Measurements from ENCODE around the gene PCDHA7. TPM values are rescaled to one million over a fixed set of nuclear protein-coding genes. Genes with fewer than 3 reads are reported as not detected.
A peak's percentile ranks its signal among the peaks of the same experiment; 100 is the strongest.

Gene PCDHA7
- total RNA-seq, 1 donor from 2014 or later: 2.5 TPM

DNA sequence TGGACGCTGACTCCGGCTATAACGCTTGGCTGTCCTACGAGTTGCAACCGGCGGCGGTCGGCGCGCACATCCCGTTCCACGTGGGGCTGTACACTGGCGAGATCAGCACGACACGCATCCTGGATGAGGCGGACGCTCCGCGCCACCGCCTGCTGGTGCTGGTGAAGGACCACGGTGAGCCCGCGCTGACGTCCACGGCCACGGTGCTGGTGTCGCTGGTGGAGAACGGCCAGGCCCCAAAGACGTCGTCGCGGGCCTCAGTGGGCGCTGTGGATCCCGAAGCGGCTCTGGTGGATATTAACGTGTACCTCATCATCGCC, 43.2 kb downstream of the PCDHA7 start:
- Mint-ChIP-seq H3K27me3 (no peaks in the 10 kb centered on the region), H3K27ac (no peak overlapping the region), H3K4me3 (no peak overlapping the region), H3K4me1 (ENCODE audit: unreplicated experiment) (no peaks in the 10 kb centered on the region), H3K36me3 (peaks cover 53% of the 10 kb centered on the region), H3K9me3 (peaks cover 23% of the 10 kb centered on the region)
- TF ChIP-seq, protein P1, sequence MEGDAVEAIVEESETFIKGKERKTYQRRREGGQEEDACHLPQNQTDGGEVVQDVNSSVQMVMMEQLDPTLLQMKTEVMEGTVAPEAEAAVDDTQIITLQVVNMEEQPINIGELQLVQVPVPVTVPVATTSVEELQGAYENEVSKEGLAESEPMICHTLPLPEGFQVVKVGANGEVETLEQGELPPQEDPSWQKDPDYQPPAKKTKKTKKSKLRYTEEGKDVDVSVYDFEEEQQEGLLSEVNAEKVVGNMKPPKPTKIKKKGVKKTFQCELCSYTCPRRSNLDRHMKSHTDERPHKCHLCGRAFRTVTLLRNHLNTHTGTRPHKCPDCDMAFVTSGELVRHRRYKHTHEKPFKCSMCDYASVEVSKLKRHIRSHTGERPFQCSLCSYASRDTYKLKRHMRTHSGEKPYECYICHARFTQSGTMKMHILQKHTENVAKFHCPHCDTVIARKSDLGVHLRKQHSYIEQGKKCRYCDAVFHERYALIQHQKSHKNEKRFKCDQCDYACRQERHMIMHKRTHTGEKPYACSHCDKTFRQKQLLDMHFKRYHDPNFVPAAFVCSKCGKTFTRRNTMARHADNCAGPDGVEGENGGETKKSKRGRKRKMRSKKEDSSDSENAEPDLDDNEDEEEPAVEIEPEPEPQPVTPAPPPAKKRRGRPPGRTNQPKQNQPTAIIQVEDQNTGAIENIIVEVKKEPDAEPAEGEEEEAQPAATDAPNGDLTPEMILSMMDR (conservative IDR thresholded peaks at IDR 0.05): no peak
- DNase-seq (ENCODE audit: extremely low spot score, unreplicated experiment): peak; percentile 72

DNA sequence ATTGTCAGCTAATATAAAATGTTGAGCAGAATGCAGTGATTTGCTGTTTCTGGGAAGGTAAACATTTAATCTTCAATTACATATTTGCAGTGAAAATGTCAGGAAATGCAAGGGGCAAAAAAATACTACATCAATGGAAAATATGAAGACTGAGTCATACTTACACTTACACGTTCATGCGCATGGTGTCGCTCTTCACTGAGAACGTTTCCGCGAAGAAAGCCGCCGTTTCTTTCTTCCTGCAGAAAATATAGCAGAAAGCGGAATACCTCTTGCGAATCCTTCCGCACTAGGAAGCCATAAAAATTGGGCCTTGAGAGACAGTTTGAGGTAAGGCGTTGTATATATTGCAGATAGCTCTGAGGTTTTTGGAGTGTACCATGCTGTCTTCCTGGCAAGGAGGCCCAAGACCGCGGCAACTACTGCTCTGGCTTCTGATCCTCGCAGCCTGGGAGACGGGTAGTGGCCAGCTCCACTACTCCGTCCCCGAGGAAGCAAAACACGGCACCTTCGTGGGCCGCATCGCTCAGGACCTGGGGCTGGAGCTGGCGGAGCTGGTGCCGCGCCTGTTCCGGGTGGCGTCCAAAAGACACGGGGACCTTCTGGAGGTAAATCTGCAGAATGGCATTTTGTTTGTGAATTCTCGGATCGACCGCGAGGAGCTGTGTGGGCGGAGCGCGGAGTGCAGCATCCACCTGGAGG, 48.0 kb downstream of the PCDHA7 start, which contains the start of gene PCDHA13:
Gene PCDHA13 (plus strand): TSS at position 236 of the 702 bp plus-strand sequence. CDS start 145 bp downstream, at position 381.
- H3K4me3 Mint-ChIP-seq: no peak within 1 kb of the TSS
- peaks cover 42% of the 10 kb centered on the region for H3K36me3 Mint-ChIP-seq
- H3K4me1 Mint-ChIP-seq (ENCODE audit: unreplicated experiment): no peaks in the 10 kb centered on the region
- DNase-seq (ENCODE audit: extremely low spot score, unreplicated experiment): no peak
- peaks cover 30% of the 10 kb centered on the region for H3K9me3 Mint-ChIP-seq
- no peaks in the 10 kb centered on the region for H3K27me3 Mint-ChIP-seq
- TF ChIP-seq, protein P1 (conservative IDR thresholded peaks at IDR 0.05): no peak
- peak within 1 kb of the TSS; percentile 6 for H3K27ac Mint-ChIP-seq

DNA sequence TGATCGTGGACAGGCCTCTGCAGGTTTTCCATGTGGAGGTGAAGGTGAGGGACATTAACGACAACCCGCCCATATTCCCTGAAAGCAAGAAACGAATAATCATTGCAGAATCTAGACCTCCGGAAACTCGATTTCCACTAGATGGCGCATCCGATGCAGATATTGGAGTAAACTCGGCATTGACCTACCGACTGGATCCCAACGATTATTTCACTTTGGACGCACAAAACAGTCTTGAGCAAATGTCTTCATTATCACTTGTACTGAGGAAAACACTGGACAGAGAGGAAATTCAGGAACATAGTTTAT, 48.5 kb downstream of the PCDHA7 start:
- TF ChIP-seq, protein P1 (conservative IDR thresholded peaks at IDR 0.05): no peak
- Mint-ChIP-seq H3K4me1 (ENCODE audit: unreplicated experiment) (no peaks in the 10 kb centered on the region), H3K9me3 (peaks cover 33% of the 10 kb centered on the region), H3K4me3 (no peak overlapping the region), H3K36me3 (peaks cover 46% of the 10 kb centered on the region), H3K27ac (peak overlapping the region; percentile 6), H3K27me3 (no peaks in the 10 kb centered on the region)
- no peak for DNase-seq (ENCODE audit: extremely low spot score, unreplicated experiment)

DNA sequence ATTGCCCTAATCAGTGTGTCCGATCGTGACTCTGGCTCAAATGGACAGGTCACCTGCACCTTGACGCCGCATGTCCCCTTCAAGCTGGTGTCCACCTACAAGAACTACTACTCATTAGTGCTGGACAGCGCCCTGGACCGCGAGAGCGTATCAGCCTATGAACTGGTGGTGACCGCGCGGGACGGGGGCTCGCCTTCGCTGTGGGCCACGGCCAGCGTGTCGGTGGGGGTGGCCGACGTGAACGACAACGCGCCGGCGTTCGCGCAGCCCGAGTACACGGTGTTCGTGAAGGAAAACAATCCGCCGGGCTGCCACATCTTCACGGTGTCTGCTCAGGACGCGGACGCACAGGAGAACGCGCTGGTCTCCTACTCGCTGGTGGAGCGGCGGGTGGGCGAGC, 49.3 kb downstream of the PCDHA7 start:
- H3K4me1 Mint-ChIP-seq (ENCODE audit: unreplicated experiment): no peaks in the 10 kb centered on the region
- peaks cover 34% of the 10 kb centered on the region for H3K9me3 Mint-ChIP-seq
- TF ChIP-seq, protein P1 (conservative IDR thresholded peaks at IDR 0.05): no peak
- H3K4me3 Mint-ChIP-seq: no peak overlapping the region
- peaks cover 47% of the 10 kb centered on the region for H3K36me3 Mint-ChIP-seq
- H3K27ac Mint-ChIP-seq: no peak overlapping the region
- no peak for DNase-seq (ENCODE audit: extremely low spot score, unreplicated experiment)
- H3K27me3 Mint-ChIP-seq: no peaks in the 10 kb centered on the region

DNA sequence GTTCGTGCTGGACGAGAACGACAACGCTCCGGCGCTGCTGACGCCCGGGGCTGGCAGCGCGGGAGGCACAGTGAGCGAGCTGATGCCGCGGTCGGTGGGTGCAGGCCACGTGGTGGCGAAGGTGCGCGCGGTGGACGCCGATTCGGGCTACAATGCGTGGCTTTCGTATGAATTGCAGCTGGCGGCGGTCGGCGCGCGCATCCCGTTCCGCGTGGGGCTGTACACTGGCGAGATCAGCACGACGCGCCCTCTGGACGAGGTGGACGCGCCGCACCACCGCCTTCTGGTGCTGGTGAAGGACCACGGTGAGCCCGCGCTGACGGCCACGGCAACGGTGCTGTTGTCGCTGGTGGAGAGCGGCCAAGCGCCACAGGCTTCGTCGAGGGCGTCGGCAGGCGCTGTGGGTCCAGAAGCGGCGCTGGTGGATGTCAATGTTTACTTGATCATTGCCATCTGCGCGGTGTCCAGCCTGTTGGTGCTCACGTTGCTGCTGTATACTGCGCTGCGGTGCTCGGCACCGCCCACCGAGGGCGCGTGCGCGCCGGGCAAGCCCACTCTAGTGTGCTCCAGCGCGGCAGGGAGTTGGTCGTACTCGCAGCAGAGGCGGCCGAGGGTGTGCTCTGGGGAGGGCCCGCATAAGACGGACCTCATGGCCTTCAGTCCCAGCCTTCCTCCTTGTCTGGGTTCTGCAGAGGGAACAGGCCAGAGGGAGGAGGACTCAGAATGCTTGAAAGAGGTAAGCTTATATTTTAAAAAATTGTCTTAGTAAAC, 50.0 kb downstream of the PCDHA7 start:
- Mint-ChIP-seq H3K4me1 (ENCODE audit: unreplicated experiment) (no peaks in the 10 kb centered on the region), H3K4me3 (no peak overlapping the region), H3K36me3 (peaks cover 42% of the 10 kb centered on the region), H3K27ac (no peak overlapping the region), H3K9me3 (peaks cover 29% of the 10 kb centered on the region), H3K27me3 (no peaks in the 10 kb centered on the region)
- TF ChIP-seq, protein P1 (conservative IDR thresholded peaks at IDR 0.05): no peak
- no peak for DNase-seq (ENCODE audit: extremely low spot score, unreplicated experiment)

Other genes with a start within 250 kb of the PCDHA7 start
- 0.17 TPM in 1 of 2 replicates, not detected in the other for gene CD14, start 201.1 kb upstream of the PCDHA7 start, total RNA-seq (ENCODE audit: low replicate concordance)
- gene TMCO6, start 194.8 kb upstream of the PCDHA7 start, total RNA-seq (ENCODE audit: low replicate concordance): 26.2 and 29.4 TPM in 2 replicates
- 65.0 and 66.4 TPM in 2 replicates for gene NDUFA2, start 186.6 kb upstream of the PCDHA7 start, total RNA-seq (ENCODE audit: low replicate concordance)
- gene IK, start 186.4 kb upstream of the PCDHA7 start, total RNA-seq (ENCODE audit: low replicate concordance): 81.9 and 100 TPM in 2 replicates
- gene WDR55, start 169.4 kb upstream of the PCDHA7 start, total RNA-seq (ENCODE audit: low replicate concordance): 29.4 and 32.4 TPM in 2 replicates
- 1.6 and 2.6 TPM in 2 replicates for gene DND1, start 160.7 kb upstream of the PCDHA7 start, total RNA-seq (ENCODE audit: low replicate concordance)
- 55.3 and 67.7 TPM in 2 replicates for gene HARS1, start 142.9 kb upstream of the PCDHA7 start, total RNA-seq (ENCODE audit: low replicate concordance)
- gene HARS2, start 142.8 kb upstream of the PCDHA7 start, total RNA-seq (ENCODE audit: low replicate concordance): 35.3 and 39.3 TPM in 2 replicates
- 57.4 and 59.0 TPM in 2 replicates for gene ZMAT2, start 133.8 kb upstream of the PCDHA7 start, total RNA-seq (ENCODE audit: low replicate concordance)
- gene PCDHA1, start 48.1 kb upstream of the PCDHA7 start, total RNA-seq (ENCODE audit: low replicate concordance): 0.45 TPM in 1 of 2 replicates, not detected in the other
- gene PCDHA2, start 39.4 kb upstream of the PCDHA7 start, total RNA-seq (ENCODE audit: low replicate concordance): 1.0 and 3.3 TPM in 2 replicates
- 0.24 and 2.6 TPM in 2 replicates for gene PCDHA3, start 33.2 kb upstream of the PCDHA7 start, total RNA-seq (ENCODE audit: low replicate concordance)
- gene PCDHA4, start 27.2 kb upstream of the PCDHA7 start, total RNA-seq (ENCODE audit: low replicate concordance): 10.7 and 17.7 TPM in 2 replicates
- 0.97 and 2.1 TPM in 2 replicates for gene PCDHA5, start 12.7 kb upstream of the PCDHA7 start, total RNA-seq (ENCODE audit: low replicate concordance)
- 9.3 and 9.6 TPM in 2 replicates for gene PCDHA6, start 6.3 kb upstream of the PCDHA7 start, total RNA-seq (ENCODE audit: low replicate concordance)
- 2.9 TPM in 2 replicates for gene PCDHA8, start 6.9 kb downstream of the PCDHA7 start, total RNA-seq (ENCODE audit: low replicate concordance)
- 1.5 and 2.5 TPM in 2 replicates for gene PCDHA9, start 14.1 kb downstream of the PCDHA7 start, total RNA-seq (ENCODE audit: low replicate concordance)
- gene PCDHA10, start 21.6 kb downstream of the PCDHA7 start, total RNA-seq (ENCODE audit: low replicate concordance): 9.9 and 20.3 TPM in 2 replicates
- 5.2 and 8.1 TPM in 2 replicates for gene PCDHA11, start 34.7 kb downstream of the PCDHA7 start, total RNA-seq (ENCODE audit: low replicate concordance)
- gene PCDHA12, start 41.0 kb downstream of the PCDHA7 start, total RNA-seq (ENCODE audit: low replicate concordance): 10.2 and 27.3 TPM in 2 replicates
- gene PCDHA13, start 47.9 kb downstream of the PCDHA7 start, total RNA-seq (ENCODE audit: low replicate concordance): 2.6 and 5.1 TPM in 2 replicates
- 6.7 and 9.2 TPM in 2 replicates for gene PCDHAC1, start 92.0 kb downstream of the PCDHA7 start, total RNA-seq (ENCODE audit: low replicate concordance)
- 2.7 and 3.5 TPM in 2 replicates for gene PCDHAC2, start 132.2 kb downstream of the PCDHA7 start, total RNA-seq (ENCODE audit: low replicate concordance)
- gene PCDHB1, start 217.1 kb downstream of the PCDHA7 start, total RNA-seq (ENCODE audit: low replicate concordance): 0.05 and 0.24 TPM in 2 replicates